PC-9 (cell line): ENCODE results near the gene AKAP7. TPM values are rescaled to one million over a fixed set of nuclear protein-coding genes. Genes with fewer than 3 reads are reported as not detected.

Experiments
- BruUV-seq: library from RNA; stranded (reverse); fragments of 400-500 nt; replicated peaks from 2 replicates; lab custom pipeline; 2021; lab: Mats Ljungman, UMichigan
- CTCF ChIA-PET: fragments of 300-600 bp; sonication (Branson Sonifier 250); formaldehyde crosslinking; loops from one replicate; lab custom pipeline; 2022; ENCODE audit warnings: antibody characterized with exemption; lab: Charles Lee
- POLR2A ChIA-PET: fragments of 300-600 bp; sonication (Branson Sonifier 250); formaldehyde crosslinking; loops from one replicate; lab custom pipeline; 2022; ENCODE audit warnings: antibody characterized with exemption; ENCODE audit not compliant: unreplicated experiment; lab: Charles Lee
- DNase-seq, 2 experiments: peaks; one replicate each; pipeline versions ENCODE4 v3.0.0 to v3.0.0-alpha.2; 2015 to 2022; ENCODE audit warnings: mixed read lengths in 1 of 2
- H2AFZ ChIP-seq: fragments of 200-600 bp; sonication (generic); 2 replicates; pipeline ENCODE4 v1.8.1; 2017; ENCODE audit warnings: antibody characterized with exemption
- H3F3A ChIP-seq: fragments of 200-600 bp; sonication (generic); 2 replicates; pipeline ENCODE4 v1.8.1; 2017; ENCODE audit warnings: antibody characterized with exemption, mild to moderate bottlenecking, low read depth; ENCODE audit not compliant: insufficient read depth
- H3K27ac ChIP-seq: fragments of 200-600 bp; sonication (generic); 2 replicates; pipeline ENCODE4 v1.6.1; 2016; ENCODE audit warnings: mixed run types
- H3K27me3 ChIP-seq: fragments of 200-600 bp; sonication (generic); 2 replicates; pipeline ENCODE4 v1.6.1; 2016; ENCODE audit warnings: low read depth, mixed run types; ENCODE audit not compliant: insufficient read depth
- H3K36me3 ChIP-seq: fragments of 200-600 bp; sonication (generic); 2 replicates; pipeline ENCODE4 v1.6.1; 2016; ENCODE audit warnings: low read depth, mixed run types
- H3K4me1 ChIP-seq: fragments of 200-600 bp; sonication (generic); replicated peaks from 2 replicates; pipeline ENCODE4 v1.6.1; 2016; ENCODE audit warnings: mixed run types; ENCODE audit not compliant: insufficient read depth
- H3K4me2 ChIP-seq: fragments of 200-600 bp; sonication (generic); 2 replicates; pipeline ENCODE4 v1.6.1; 2017; ENCODE audit warnings: mixed run types
- H3K4me3 ChIP-seq: fragments of 200-600 bp; sonication (generic); 2 replicates; pipeline ENCODE4 v1.6.1; 2016; ENCODE audit warnings: mixed run types
- H3K79me2 ChIP-seq: fragments of 200-600 bp; sonication (generic); 2 replicates; pipeline ENCODE4 v1.6.1; 2017; ENCODE audit warnings: low read depth, mixed run types
- H3K9me2 ChIP-seq: fragments of 200-600 bp; sonication (generic); 2 replicates; pipeline ENCODE4 v1.8.1; 2017; ENCODE audit warnings: mild to moderate bottlenecking; ENCODE audit not compliant: insufficient read depth
- H3K9me3 ChIP-seq: fragments of 200-600 bp; sonication (generic); 2 replicates; pipeline ENCODE4 v1.8.1; 2016; ENCODE audit warnings: low read depth; ENCODE audit not compliant: insufficient read depth
- H4K20me1 ChIP-seq: fragments of 200-600 bp; sonication (generic); 2 replicates; pipeline ENCODE4 v1.8.1; 2017; ENCODE audit not compliant: insufficient read depth
- CTCF ChIP-seq: fragments of 200-600 bp; sonication (generic); conservative IDR thresholded peaks from 2 replicates; pipeline ENCODE4 v1.6.1; 2017; ENCODE audit warnings: mixed run types, antibody characterized with exemption, mild to moderate bottlenecking, moderate library complexity
- EZH2 ChIP-seq: fragments of 200-600 bp; sonication (generic); IDR thresholded peaks from 2 replicates; pipeline ENCODE4 v1.8.0; 2017; ENCODE audit warnings: antibody characterized with exemption, low read depth
- intact Hi-C: fragments of 100-400 bp; cut with micrococcal nuclease; formaldehyde crosslinking; loops from one replicate; pipeline ENCODE4 v1.10.0; 2022; ENCODE audit not compliant: unreplicated experiment
- total RNA-seq: library from RNA; stranded (reverse); gene quantifications from 2 replicates; pipeline ENCODE4 v1.2.3, GENCODE V29; 2021

Gene AKAP7
- total RNA-seq, 1 experiment from 2014 or later = 3.8 TPM

- ChIA-PET CTCF (no interaction called here), POLR2A (no interaction called here)
- no peaks in the 10 kb centered on the region for H3K9me2 ChIP-seq
- no peaks in the 10 kb centered on the region for H3K4me1 ChIP-seq
- H2AFZ ChIP-seq = no peak overlapping the region
- no peak for TF ChIP-seq EZH2
- TF ChIP-seq CTCF = no peak
- no peaks in the 10 kb centered on the region for H3F3A ChIP-seq
- no peaks in the 10 kb centered on the region for H3K36me3 ChIP-seq
- no peak for DNase-seq
- no peaks in the 10 kb centered on the region for H3K9me3 ChIP-seq
- H3K27me3 ChIP-seq = no peaks in the 10 kb centered on the region
- intact Hi-C loops = no loop called here
- no peak overlapping the region for H3K4me3 ChIP-seq
- H3K79me2 ChIP-seq = no peaks in the 10 kb centered on the region
- BruUV-seq = no TSS peak
- no peaks in the 10 kb centered on the region for H4K20me1 ChIP-seq
- H3K4me2 ChIP-seq = no peak overlapping the region
- no peak overlapping the region for H3K27ac ChIP-seq
Measured at GRCh38 chr6:131269565-131270391, 134.5 kb downstream of the AKAP7 start.

GRCh38 chr6:131270534-131270933 lies 135.3 kb downstream of the AKAP7 start:
- intact Hi-C loops = no loop called here
- TF ChIP-seq EZH2 (no peak), CTCF (no peak)
- CTCF ChIA-PET = no interaction called here

GRCh38 chr6:131275273-131275672 lies 140.0 kb downstream of the AKAP7 start:
- no peaks in the 10 kb centered on the region for H3K9me3 ChIP-seq
- H3K36me3 ChIP-seq = no peaks in the 10 kb centered on the region
- DNase-seq = no peak
- TF ChIP-seq CTCF (no peak), EZH2 (no peak)
- H3K4me1 ChIP-seq = no peaks in the 10 kb centered on the region
- H3K79me2 ChIP-seq = no peaks in the 10 kb centered on the region
- H3K4me3 ChIP-seq = no peak overlapping the region
- no peak overlapping the region for H2AFZ ChIP-seq
- no peak overlapping the region for H3K4me2 ChIP-seq
- intact Hi-C loops = no loop called here
- H3K27ac ChIP-seq = no peak overlapping the region
- CTCF ChIA-PET = no interaction called here
- H3K9me2 ChIP-seq = no peaks in the 10 kb centered on the region
- no peaks in the 10 kb centered on the region for H3F3A ChIP-seq
- no peaks in the 10 kb centered on the region for H3K27me3 ChIP-seq
- BruUV-seq = no TSS peak
- no peaks in the 10 kb centered on the region for H4K20me1 ChIP-seq
- POLR2A ChIA-PET = no interaction called here

More at GRCh38 chr6:131270534-131270933, 135.3 kb downstream of the AKAP7 start:
- Histone ChIP-seq H4K20me1 (no peaks in the 10 kb centered on the region), H2AFZ (no peak overlapping the region), H3K4me3 (no peak overlapping the region), H3F3A (no peaks in the 10 kb centered on the region), H3K27me3 (no peaks in the 10 kb centered on the region), H3K9me2 (no peaks in the 10 kb centered on the region), H3K36me3 (no peaks in the 10 kb centered on the region), H3K4me2 (no peak overlapping the region), H3K4me1 (no peaks in the 10 kb centered on the region), H3K79me2 (no peaks in the 10 kb centered on the region), H3K27ac (no peak overlapping the region), H3K9me3 (no peaks in the 10 kb centered on the region)
- POLR2A ChIA-PET = no interaction called here
- DNase-seq = no peak
- no TSS peak for BruUV-seq
